ENCODE measurements around the gene OR2K2.
"Not testable (repeated sequence)": the region's sequence is repeated elsewhere in the genome, so short reads cannot be mapped to it uniquely, and the experiment has no call there.

OR2K2 gene

DNA sequence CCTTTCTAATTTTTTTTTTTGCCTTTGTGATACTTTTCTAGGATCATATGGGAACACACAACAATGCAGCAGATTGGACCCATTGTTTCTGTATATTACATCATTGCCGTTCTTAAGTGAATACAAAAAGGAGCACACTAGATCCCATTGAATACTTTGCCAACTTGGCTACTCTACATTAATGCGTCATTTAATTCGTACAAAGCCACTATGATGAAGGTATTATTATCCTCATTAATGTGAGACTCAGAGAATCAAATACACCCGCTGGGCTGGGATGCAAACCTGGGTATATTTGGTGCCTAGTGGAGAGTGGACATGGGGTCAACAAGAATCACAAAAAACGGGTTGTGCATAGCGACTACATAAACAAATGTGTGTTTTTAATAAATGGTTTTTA, 31.9 kb downstream of the OR2K2 start:
- DNase-seq (ENCODE audit: low spot score) = no peak

DNA sequence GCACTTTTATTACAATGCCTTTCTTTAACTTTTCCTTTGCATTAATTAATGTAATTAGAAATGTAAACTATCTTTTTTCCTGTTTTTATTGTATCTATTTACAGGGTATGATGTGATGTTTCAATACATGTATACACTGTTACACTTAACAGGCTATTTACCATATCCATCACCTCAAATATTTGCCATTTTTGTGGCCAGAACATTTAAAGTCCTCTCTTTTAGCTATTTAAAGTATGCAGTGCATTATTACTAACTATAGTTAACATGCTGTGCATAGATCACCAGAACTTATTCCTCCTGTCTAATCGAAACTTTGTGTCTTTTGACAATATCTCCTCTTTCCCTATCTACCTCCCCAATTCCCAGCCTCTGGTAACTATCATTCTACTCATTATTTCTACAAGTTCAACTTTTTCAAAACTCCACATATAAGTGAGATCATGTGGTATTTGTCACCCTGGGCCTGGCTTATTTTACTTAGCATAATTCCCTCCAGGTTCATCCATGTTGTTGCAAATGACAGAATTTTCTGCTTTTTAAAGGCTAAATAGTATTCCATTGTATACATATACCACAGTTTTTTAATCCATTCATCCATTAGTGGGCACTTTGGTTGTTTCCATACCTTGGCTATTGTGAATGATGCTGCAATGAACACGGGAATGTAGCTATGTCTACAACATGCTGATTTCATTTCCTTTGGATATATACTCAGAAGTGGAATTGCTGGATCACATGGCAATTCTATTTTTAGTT, 32.8 kb downstream of the OR2K2 start:
- DNase-seq (ENCODE audit: low spot score) = no peak

DNA sequence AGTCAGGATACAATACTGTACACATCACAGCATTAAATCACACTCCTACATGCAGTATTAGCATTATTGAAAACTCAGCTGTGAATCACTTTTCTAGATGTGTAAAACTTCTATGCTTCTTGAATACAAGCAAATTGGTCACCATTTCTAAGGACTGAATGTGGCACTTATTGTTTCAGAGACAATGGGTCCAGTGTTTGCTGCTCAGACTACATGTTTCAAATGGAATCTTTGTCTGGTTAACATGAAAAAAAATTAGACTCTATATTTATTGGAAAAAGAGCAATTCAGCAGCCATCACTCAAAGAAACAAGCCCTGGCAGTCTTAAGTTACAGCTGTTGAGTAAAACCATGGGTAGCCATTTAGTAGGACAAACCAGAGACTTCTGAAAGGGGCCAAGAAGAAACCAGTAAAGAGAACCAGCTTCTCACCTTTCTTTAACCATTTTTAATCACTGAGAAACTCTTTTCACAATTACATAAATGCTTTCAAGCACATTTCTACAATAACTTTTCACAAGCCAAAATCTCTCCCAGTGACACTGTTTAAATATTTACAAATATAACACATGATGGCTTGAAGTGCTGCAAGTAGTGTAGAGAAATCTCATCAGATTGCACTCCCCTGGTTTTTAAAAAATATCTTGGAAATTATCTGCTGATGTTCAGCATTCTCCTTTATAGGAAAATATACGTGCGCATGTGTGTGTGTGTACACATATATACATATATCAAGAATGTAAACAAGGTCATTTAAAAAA, 35.2 kb downstream of the OR2K2 start:
- no peak for DNase-seq (ENCODE audit: low spot score)

DNA sequence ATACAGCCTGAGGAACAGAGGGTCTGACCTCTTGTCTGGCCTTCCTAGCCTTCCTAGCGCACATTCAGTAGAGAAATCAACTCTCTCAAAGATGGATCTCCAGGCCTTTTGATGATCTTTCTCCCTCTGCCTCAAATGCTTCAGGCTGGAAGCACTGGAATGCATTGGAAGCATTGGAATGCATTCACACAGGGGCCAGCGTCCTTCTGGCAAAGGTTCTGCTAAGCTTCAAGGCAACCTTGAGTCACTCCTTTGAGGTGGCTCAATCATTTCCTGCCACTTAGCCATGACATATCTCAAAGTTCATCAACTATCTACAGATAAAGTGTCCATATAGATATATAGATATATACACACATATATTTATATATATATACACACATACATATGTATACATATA, 42.9 kb downstream of the OR2K2 start:
- DNase-seq (ENCODE audit: low spot score) = peak; percentile 23

DNA sequence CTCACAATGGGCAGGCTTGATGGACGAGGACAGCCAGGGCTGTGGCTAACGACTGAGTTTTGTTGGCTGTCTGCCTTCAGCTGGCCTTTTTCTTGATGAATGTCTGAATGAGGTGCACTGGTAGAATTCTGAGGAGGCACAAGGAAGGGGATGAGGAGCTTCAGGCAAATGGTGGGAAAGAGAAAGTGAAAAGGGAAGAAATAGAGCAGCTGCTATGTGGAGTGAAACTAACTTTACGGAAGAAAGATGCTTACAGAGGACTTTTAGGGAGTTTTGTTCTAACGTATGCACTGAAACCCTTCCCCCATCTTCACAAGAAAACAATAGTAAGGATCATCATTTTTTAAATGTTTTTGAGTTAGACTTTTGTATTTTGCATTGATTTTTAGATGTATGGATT, 45.3 kb downstream of the OR2K2 start:
- DNase-seq (ENCODE audit: low spot score) = no peak

DNA sequence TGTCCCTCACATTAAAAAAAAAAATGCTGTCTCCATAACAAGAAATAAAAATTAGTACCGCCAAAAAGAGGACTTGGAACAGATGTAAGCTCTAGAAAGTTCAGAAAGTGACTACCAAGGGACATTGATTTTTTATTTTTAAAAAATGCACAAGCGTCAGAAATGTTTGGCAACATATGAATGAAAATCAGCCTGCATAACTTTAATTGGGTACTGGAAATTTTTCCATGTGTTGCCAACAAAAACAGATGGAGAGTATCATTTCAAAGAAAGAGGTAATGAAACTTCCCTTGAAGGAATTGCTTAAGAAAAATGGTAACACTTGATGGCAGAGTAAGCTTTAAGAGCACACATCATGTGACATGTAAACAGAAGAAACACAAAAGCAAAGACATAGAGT, 47.2 kb downstream of the OR2K2 start:
- no peak for DNase-seq (ENCODE audit: low spot score)

DNA sequence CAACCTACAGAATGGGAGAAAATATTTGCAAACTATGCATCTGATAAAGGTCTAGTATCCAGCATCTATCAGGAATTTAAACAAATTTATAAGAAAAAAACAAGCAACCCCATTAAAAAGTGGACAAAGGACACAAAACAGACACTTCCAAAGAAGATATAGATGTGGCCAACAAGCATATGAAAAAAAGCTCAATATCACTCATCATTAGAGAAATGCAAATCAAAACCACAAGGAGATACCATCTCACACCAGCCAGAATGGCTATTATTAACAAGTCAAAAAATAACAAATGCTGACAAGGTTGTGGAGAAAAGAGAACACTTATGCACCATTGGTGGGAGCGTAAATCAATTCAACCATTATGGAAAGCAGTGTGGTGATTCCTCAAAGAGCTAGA, 49.2 kb downstream of the OR2K2 start:
- not testable (repeated sequence) for DNase-seq (ENCODE audit: low spot score)

Data from RKO (cell line).